GM21390 (cell line): ENCODE results near the gene SHROOM3.

Experiments used
- ATAC-seq: cut with Tn5 transposase; IDR thresholded peaks from one replicate; pipeline ENCODE4 v1.9.1; 2021; ENCODE audit not compliant: unreplicated experiment

SHROOM3 gene

DNA sequence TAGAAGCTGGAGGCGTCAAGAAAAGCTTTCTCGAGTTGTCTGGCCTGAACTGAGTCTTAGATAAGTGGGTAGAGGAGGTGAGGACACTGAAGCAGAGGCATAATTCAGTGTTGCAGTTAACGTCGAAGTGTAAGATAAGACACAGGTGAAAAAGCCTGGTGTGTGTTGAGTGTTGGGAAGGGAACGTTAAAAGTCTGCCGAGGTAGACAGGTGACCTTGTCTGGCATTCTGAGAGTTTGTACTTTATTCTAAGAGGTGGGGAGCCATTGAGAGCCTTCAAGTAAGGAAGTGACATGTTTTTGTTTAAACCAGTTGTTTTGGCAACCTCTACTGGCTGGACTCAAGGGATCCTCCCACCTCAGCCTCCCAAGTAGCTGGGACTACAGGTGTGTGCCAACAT lies 219.1 kb downstream of the SHROOM3 start:
- no peak for ATAC-seq

DNA sequence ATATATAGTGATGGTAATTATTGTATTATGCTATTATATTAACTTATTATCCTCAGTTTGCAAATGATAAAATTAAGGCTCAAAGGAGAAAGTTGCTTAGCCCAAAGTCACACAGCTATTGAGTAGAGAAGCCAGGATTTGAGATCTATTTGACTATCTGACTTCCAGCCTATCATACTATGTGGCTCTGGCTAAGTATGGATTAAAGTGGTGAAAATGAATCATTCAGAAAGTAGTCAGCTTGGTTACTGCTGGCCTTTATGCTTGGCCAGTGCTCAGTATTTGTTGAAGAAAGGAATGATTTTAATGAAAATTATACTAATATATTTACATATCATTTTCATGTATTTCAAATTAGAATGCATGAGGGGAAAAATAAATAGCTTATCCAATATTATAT lies 219.8 kb downstream of the SHROOM3 start:
- no peak for ATAC-seq

GRCh38 chr4:76655566-76656479 lies 220.8 kb downstream of the SHROOM3 start:
- no peak for ATAC-seq

- ATAC-seq = no peak
These were observed 222.4 kb downstream of the SHROOM3 start for GRCh38 chr4:76657443-76657842.

DNA sequence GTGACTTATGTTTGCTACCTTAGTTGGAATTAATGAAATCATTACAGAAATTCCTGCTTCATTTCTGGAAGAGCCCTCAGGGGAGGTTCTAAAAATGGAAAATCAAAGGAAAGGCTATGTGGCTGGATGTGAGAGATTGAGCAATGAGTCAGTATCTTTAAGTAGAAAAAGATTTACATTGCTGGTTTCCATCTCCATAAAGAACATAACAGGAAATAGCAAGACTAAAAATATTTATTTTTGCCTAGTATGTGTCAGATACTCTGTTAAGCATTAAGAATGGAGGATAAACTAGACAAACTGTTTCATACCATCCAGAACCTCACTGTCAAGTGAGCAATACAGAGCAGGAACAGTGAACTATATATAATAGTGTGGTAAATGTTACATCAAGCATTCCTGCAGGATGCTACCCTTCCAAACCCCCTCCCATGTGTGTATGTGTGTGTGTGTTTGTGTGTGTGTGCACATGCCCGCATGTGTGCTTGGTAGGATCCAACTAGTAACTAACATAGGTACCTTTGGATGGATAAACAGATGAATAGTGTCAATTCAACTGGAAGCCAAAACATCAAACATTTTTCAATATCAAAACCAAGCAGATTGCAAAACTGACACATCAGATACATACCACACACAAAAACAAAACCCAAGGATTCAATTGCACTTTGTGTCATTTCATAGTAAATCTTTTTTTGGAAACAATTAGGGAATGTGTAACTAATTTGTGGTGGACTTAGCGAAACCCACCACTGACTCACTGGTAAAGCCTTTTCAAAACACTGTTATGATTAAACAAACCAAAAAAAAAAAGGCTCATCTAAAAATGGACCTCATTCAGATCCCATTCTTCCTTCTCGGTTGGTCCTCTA lies 223.4 kb downstream of the SHROOM3 start:
- ATAC-seq = no peak

DNA sequence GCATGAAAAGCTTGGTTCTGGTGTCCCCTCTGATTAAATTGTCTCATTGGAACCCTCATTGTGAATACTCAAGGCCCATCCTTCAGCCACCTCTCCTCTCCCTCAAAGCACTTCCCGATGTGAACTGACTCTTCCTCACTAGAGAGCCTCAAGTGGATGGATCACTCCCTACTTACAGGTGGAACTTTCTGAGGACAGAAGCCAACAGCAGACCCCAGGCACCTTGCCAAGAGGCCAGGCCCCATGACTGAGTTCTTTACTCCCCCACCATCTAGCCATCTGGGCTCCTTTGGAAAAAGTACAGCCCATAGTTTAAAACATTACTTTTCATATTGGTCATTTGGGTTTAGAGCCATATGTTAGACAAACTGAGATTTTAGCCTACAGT lies 224.1 kb downstream of the SHROOM3 start:
- no peak for ATAC-seq

DNA sequence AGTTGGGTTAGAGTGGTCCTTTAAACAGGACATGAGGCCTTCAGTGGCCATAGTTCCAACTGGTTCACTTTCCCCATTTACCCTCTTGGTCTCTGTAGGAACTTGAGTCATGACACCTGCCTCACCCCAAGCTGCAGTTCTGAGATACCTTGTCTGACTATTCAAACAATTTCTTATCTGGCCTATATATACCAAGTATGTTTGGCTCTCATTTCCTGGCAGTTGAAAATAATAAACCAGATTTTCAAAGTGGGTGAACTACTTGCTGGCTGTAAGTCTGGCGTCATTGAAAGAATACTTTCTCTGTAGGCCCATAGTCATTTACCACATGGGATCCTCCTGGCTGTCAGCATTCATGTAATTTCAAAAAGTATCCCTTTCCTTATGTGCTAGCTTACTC lies 228.8 kb downstream of the SHROOM3 start:
- ATAC-seq = no peak

DNA sequence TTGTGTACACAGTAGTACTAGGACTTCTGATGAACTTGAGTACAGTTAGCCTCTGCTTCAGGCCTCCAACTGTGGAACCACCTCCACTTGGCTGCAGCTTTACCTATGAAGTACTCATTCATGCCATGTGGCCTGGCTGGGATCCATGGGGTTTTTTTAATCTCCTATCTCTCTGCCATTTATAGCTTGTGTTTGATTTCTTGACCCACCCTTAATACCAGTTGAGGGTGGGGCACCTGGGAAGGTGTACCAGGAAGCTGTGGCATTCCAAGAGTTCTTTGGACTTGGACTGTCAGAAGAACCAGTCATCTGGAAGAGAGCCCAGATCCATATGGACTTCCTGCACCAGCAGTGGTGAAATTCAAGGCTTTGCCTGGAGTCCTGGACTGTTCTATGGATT lies 230.1 kb downstream of the SHROOM3 start:
- ATAC-seq = no peak

DNA sequence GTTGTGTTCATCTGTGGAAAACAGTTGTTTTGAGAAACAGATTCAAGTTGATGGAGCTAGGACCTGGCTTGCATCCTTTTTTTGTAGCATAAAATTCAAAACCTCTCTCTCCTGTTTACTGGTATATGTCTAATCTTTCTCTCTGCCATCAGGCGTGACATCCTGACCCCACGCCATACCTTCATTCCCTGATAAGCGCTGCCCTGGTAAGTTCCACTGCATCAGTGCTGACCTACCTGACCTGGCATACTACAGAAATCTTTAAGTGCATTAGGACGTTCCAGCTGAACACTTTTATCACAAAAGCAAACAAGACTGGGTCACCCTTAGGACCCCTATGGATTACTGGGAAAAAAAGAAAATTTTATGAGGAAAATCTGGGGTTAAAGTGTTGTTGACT lies 230.7 kb downstream of the SHROOM3 start:
- no peak for ATAC-seq

DNA sequence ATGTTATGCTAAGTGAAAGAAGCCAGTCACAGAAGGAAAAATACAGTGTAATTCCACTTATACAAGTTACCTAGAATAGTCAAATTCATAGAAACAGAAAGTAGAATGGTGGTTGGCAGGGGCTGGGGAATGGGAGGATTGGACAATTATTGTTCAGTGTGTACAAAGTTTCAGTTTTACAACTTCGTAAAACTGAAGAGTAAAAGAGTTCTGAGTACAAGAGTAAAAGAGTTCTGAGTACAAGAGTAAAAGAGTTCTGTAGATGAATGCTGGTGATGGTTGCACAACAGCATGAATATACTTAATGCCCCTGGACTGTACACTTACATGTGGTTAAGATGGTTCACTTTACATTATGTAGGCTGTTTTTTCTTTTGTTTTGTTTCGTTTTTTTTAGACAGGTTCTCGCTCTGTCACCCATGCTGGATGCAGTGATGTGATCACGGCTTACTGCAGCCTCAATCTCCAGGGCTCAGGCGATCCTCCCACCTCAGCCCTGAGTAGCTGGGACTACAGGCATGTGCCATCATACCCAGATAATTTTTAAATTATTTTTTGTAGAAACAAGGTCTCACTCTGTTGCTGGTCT lies 232.0 kb downstream of the SHROOM3 start:
- peak; percentile 73 for ATAC-seq

DNA sequence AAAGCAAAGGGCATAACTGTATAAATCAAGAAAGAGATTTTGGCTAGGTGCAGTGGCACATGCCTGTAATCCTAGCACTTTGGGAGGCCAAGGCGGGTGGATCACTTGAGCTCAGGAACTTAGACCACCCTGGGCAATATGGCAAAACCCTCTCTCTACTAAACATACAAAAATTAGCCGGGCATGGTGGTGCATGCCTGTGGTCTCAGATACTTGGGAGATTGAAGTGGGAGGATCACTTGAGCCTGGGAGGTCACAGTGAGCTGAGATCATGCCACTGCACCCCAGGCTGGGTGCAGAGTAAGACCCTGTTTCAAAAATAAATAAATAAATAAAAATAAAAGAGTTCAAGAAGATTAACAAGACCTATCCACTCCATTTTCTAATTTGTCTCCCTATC lies 235.6 kb downstream of the SHROOM3 start:
- no peak for ATAC-seq

GRCh38 chr4:76673362-76673761 lies 238.3 kb downstream of the SHROOM3 start:
- no peak for ATAC-seq

- no peak for ATAC-seq
These were observed 240.0 kb downstream of the SHROOM3 start for GRCh38 chr4:76674983-76675382.

GRCh38 chr4:76677571-76678326 lies 242.7 kb downstream of the SHROOM3 start:
- ATAC-seq = no peak

DNA sequence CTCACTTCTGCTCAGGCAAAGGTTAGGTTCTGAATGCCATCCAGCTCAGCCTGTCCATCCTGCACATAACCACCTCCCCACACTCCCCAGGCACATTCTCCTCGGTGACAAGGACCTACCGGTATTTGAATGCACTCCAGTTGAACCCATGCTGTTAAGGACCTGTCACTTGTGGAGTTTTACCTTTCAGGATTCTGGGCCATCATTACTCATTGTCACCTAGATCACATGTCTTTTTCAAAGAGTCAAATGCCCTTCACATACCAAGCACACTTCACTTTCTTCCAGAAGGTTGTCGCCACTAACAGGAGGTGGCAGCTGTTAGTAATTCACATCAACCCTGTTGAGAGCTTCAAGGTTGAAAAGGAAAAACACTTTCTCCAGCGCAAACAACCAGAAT lies 244.7 kb downstream of the SHROOM3 start:
- ATAC-seq = no peak

DNA sequence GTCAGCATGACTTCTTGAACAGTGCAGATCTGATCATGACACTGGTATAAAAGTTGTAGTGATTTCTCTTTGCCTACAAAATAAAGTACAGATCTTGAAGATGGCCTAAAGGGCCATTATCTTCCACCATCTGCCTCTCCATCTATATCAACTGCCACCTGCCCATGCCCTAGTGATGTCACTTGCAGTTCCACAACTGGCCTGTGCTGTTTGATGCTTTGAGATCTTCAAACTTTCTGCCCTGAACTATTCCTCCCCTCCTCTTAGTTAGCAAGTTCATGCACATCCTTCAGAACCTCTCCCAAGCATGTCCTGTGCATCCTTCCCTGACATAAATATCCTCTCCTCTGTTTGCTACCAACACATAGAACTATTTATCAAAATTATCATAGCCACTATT lies 245.9 kb downstream of the SHROOM3 start:
- no peak for ATAC-seq

DNA sequence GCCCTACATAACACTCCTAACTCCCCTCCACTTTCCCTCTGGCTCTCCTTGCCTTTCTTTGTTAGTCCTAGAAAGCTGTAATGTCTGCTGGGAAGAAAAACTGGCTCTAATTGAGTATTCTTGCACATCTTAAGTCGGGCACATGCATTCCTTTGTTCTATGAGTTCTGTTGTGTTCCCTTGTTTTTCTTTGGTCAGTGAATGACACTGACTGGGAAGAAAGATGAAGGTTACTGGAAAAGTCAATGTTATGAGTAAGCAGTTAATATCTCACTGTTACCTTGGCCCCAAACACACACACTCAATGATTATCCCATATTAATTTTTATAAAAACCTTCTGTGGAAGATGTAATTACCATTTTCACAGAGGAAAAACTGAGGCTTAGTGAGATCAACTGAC lies 247.0 kb downstream of the SHROOM3 start:
- no peak for ATAC-seq

DNA sequence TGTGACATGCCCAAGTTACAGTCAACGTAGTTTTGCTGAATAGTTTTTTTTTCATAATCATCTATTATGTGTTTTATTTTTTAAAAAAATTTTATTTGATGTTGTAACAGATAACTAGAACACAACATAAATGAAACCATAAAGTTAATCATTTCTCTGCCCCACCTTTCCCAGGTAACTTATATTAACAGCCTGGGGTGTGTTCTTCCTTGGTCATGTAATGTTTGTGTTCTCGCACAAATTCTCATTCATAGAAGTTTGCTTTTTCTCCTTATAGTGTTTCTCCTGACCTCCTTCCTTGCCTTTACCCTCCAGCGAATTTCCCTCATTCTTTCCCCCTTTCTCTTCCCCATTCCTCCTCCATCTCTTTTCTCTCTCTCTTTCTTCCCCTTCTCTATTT lies 248.1 kb downstream of the SHROOM3 start:
- no peak for ATAC-seq

DNA sequence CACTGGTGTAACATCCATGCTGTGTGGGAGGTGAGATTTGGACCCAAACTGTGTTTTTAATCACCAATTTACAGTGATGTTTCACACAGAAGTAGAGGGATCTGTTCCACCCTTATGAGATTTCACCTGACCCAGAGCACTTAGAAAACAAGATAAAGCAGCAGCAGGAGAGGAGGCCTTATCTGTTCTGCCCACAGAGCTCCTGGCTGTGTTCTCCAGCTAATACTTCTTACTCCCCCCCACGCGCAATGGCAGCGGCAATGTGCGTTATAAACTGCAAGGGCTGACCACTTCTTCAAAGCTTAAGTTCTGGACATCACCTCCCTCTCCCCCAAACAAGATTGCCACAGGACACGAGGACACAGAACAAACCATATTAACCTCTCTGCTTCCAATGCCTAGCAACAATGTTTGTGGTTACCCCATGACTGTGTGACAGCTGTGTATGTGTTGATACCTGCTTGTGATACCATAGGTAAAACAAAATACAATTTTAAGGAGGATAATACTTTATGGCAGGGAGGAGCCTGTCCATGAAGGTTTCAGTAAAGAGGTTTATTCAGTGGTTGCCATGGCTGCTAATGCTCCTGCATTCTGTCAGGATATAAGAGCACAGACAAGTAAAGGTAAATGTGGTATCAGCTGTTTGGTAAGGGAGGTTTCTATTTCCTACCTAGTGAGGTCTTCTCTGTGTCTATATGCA lies 252.9 kb downstream of the SHROOM3 start:
- no peak for ATAC-seq

DNA sequence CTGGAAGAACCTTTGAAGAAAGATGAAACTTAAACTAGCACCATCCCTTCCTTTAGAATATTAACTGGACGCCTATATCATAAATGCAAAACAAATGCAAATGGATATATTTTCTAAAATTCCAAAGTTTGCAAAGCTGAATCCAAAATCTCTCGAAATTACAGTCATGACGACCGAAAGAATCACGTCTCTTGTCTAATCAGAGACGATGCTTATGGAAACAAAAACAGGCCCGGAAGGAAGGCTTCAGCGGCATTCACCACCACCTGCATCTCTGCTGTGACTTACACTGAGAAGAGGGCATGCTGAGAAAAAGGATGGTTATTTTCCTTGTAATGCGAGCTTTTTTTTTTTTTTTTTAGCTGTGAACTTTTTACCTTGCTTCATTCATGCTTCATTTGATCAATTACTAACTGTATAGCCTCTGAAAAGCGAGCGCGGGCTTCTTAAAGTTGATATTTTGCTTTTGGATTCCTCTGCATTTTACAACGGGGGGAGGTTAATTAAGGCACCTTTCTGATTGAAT lies 253.7 kb downstream of the SHROOM3 start:
- peak; percentile 27 for ATAC-seq
